ENCODE results near the gene UBE2L6.

The UBE2L6 gene

DNA sequence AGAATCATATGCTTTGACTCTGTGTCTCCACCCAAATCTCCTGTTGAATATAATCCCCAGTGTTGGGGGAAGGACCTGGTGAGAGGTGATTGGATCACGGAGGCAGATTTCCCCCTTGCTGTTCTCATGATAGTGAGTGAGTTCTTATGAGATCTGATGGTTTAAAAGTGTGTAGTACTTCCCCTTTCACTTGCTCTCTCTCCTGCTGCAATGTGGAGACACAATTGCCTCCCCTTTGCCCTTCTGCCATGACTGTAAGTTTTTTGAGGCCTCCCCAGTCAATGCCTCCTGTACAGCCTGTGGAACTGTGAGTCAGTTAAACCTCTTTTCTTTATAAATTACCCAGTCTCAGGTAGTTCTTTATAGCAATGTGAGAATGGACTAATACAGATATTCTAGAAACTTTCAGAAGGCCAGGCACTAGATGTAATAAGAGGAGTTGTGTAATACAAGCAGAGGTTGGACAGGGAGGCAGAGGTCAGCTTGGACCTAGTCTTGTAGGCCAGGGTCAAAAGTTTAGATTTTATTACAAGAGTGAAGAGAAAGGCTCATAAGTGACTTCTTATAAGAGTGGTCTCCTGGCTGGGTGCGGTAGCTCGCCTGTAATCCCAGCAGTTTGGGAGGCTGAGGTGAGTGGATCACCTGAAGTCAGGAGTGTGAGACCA lies 20.7 kb upstream of the UBE2L6 start:
- TF ChIP-seq CTCF (IDR thresholded peaks at IDR 0.05; ENCODE audit: low read depth, low read length), result no peak
- H3K4me3 ChIP-seq (ENCODE audit: low read depth, low read length), result no peak overlapping the region

- TF ChIP-seq CTCF (IDR thresholded peaks at IDR 0.05; ENCODE audit: low read depth, low read length), result no peak
- no peak overlapping the region for H3K4me3 ChIP-seq (ENCODE audit: low read depth, low read length)
Measured at GRCh38 chr11:57586711-57587245, 19.3 kb upstream of the UBE2L6 start.

DNA sequence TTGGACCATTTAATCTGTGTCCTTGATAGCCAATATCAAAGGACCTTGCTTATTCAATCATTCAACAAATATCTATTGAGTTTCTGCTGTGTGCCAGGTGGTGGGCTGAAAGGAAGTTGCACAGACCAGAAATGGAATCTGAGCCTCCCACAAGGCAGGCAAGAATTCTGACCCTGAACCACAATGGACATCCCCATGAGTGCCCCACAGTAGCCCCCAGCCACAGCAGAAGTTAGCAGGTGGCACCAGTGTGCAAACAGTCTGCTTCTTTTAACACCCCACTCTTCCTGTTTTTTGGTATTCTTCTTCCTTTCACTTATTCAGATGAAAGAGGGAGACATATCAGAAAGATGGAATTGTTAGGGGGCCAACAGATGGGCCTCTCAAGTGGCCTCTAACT lies 17.8 kb upstream of the UBE2L6 start:
- no peak overlapping the region for H3K4me3 ChIP-seq (ENCODE audit: low read depth, low read length)
- TF ChIP-seq CTCF (IDR thresholded peaks at IDR 0.05; ENCODE audit: low read depth, low read length), result no peak

DNA sequence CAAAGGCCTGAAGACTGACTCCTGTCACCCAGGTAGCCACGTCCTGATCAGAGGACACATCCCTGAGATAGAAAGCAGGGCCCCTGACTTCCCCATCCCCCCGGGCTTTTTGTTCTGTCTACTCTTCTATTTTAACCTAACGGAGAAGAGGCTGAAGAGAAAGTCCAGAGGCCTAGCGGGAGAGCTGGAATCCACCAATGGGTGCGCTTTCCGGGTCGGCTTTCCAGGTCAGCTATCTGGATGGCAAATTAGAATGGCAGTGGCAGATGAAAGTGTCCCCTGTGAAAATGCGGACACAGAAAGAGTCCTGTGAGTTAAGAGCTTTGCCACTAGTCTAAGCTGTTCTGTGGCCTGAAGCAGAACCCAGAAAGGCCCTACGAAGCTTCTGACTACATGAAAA lies 16.9 kb upstream of the UBE2L6 start:
- TF ChIP-seq CTCF (IDR thresholded peaks at IDR 0.05; ENCODE audit: low read depth, low read length), result no peak
- H3K4me3 ChIP-seq (ENCODE audit: low read depth, low read length), result no peak overlapping the region

- no peak for TF ChIP-seq CTCF (IDR thresholded peaks at IDR 0.05; ENCODE audit: low read depth, low read length)
- H3K4me3 ChIP-seq (ENCODE audit: low read depth, low read length), result no peak overlapping the region
Measured at GRCh38 chr11:57574061-57574460, 6.6 kb upstream of the UBE2L6 start.

DNA sequence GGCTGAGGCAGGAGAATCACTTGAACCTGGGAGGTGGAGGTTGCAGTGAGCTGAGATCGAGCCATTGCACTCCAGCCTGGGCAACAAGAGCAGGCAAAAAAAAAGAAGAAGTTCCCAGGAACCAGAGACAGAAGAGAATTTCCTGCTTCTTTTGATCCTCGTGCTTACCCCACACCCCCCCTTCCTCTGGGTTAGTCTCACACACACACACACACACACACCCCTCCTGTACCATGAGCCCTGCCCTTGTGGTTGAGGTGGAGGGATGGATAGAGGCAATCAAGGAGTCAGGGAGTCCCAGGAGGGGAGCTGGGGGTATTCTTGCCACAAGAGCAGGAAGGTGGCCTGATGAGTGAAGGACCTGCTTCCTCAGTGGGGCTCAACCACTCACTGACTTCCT lies 4.1 kb upstream of the UBE2L6 start:
- no peak for TF ChIP-seq CTCF (IDR thresholded peaks at IDR 0.05; ENCODE audit: low read depth, low read length)
- H3K4me3 ChIP-seq (ENCODE audit: low read depth, low read length), result no peak overlapping the region

GRCh38 chr11:57568330-57568766 lies 876 bp upstream of the UBE2L6 start:
- peak; percentile 93 for TF ChIP-seq CTCF (IDR thresholded peaks at IDR 0.05; ENCODE audit: low read depth, low read length)
- H3K4me3 ChIP-seq (ENCODE audit: low read depth, low read length), result peak overlapping the region; percentile 80

All from WI38 (cell line).